B cell (primary cell): ENCODE data around the gene TCERG1L. TPM values are rescaled to one million over a fixed set of nuclear protein-coding genes. Genes with fewer than 3 reads are reported as not detected.

Source experiments
- ATAC-seq: fragments of 200-7000 bp; cut with Tn5 transposase; one replicate; pipeline ENCODE4 v1.10.0; 2021; ENCODE audit warnings: low read depth, mild to moderate bottlenecking, moderate number of reproducible peaks, moderate library complexity
- CTCF ChIA-PET: fragments of 350-600 bp; sonication (Branson Sonifier 250); formaldehyde crosslinking; loops from one replicate; lab custom pipeline; 2021; ENCODE audit warnings: antibody characterized with exemption, inconsistent platforms; lab: Charles Lee
- POLR2A ChIA-PET: fragments of 350-600 bp; sonication (Branson Sonifier 250); formaldehyde crosslinking; loops from one replicate; lab custom pipeline; 2021; ENCODE audit warnings: antibody characterized with exemption; lab: Charles Lee
- DNase-seq: peaks from one replicate; pipeline ENCODE4 v3.0.0; 2013
- H2AFZ ChIP-seq: 2 replicates; pipeline ENCODE4 v1.6.1; 2012; ENCODE audit warnings: mild to moderate bottlenecking, low read depth, low read length; ENCODE audit not compliant: insufficient read depth, poor library complexity, severe bottlenecking
- H3K27ac ChIP-seq, 2 donors: 1 replicate in 1 of 2; 2 replicates in 1 of 2; pipeline ENCODE4 v1.5.1; 2012 to 2013; ENCODE audit warnings: low read length in 2 of 2, mild to moderate bottlenecking in 2 of 2, moderate library complexity in 1 of 2
- H3K27me3 ChIP-seq, 4 experiments: fragments of 200-600 bp in 1 of 4; sonication (generic) in 1 of 4; replicated peaks in 1 of 4; 1 replicate in 2 of 4; 2 replicates in 2 of 4; pipeline versions ENCODE4 v1.6.1 to v1.7.0; 2013 to 2016; ENCODE audit warnings: low read length in 3 of 4, mild to moderate bottlenecking in 2 of 4, mixed read lengths in 1 of 4, moderate library complexity in 1 of 4; ENCODE audit not compliant: insufficient read depth in 4 of 4, control insufficient read depth in 3 of 4; ENCODE audit errors: control extremely low read depth in 1 of 4
- H3K36me3 ChIP-seq, 2 experiments: replicated peaks in 1 of 2; 1 replicate in 1 of 2; 2 replicates in 1 of 2; pipeline versions ENCODE4 v1.6.1 to v1.7.1; 2013; ENCODE audit warnings: low read length in 1 of 2; ENCODE audit not compliant: insufficient read depth in 2 of 2, control insufficient read depth in 1 of 2; ENCODE audit errors: control extremely low read depth in 1 of 2, extremely low read depth in 1 of 2
- H3K4me1 ChIP-seq, 2 donors: fragments of 200-600 bp in 1 of 2; sonication (generic) in 1 of 2; 1 replicate in 1 of 2; 2 replicates in 1 of 2; pipeline versions ENCODE4 v1.5.1 to v1.6.1; 2013 to 2017; ENCODE audit warnings: low read length in 2 of 2; ENCODE audit not compliant: control insufficient read depth in 2 of 2, insufficient read depth in 2 of 2
- H3K4me2 ChIP-seq: replicated peaks from 2 replicates; pipeline ENCODE3; 2012; ENCODE audit warnings: mild to moderate bottlenecking, low read depth, low read length; ENCODE audit not compliant: poor library complexity, severe bottlenecking
- H3K4me3 ChIP-seq, 5 experiments: fragments of 200-600 bp in 1 of 5; sonication (generic) in 1 of 5; 1 replicate in 3 of 5; 2 replicates in 2 of 5; pipeline versions ENCODE4 v1.5.1 to v1.7.0; 2011 to 2016; ENCODE audit warnings: low read length in 4 of 5, mild to moderate bottlenecking in 4 of 5, low read depth in 2 of 5, control low read depth in 1 of 5, moderate library complexity in 1 of 5; ENCODE audit not compliant: insufficient read depth in 1 of 5; ENCODE audit errors: control extremely low read depth in 1 of 5, extremely low read depth in 1 of 5
- H3K79me2 ChIP-seq: fragments of 200-600 bp; sonication (generic); one replicate; pipeline ENCODE4 v1.6.0; 2016; ENCODE audit warnings: low read length; ENCODE audit not compliant: control insufficient read depth, insufficient read depth
- H3K9ac ChIP-seq: fragments of 200-600 bp; sonication (generic); 2 replicates; pipeline ENCODE4 v1.6.1; 2017; ENCODE audit warnings: mild to moderate bottlenecking, low read length, moderate library complexity
- H3K9me3 ChIP-seq, 3 donors: one replicate each; pipeline versions ENCODE4 v1.6.1 to v1.7.1; 2013; ENCODE audit warnings: low read length in 2 of 3; ENCODE audit not compliant: control insufficient read depth in 2 of 3, insufficient read depth in 1 of 3; ENCODE audit errors: control extremely low read depth in 1 of 3
- H4K20me1 ChIP-seq: 2 replicates; pipeline ENCODE4 v1.6.0; 2012; ENCODE audit warnings: mild to moderate bottlenecking, low read length; ENCODE audit not compliant: insufficient read depth, control insufficient read depth, poor library complexity, severe bottlenecking
- H3K27ac Mint-ChIP-seq: one replicate; pipeline ENCODE4 v1.8.0; 2021; ENCODE audit warnings: mixed read lengths
- H3K27me3 Mint-ChIP-seq: one replicate; pipeline ENCODE4 v1.8.0; 2021; ENCODE audit warnings: mixed read lengths
- H3K4me1 Mint-ChIP-seq: one replicate; pipeline ENCODE4 v1.8.0; 2021; ENCODE audit warnings: mixed read lengths
- H3K4me3 Mint-ChIP-seq: one replicate; pipeline ENCODE4 v1.8.0; 2021; ENCODE audit warnings: mixed read lengths
- H3K9me3 Mint-ChIP-seq: one replicate; pipeline ENCODE4 v1.8.0; 2022; ENCODE audit warnings: mixed read lengths; ENCODE audit not compliant: insufficient read depth
- CTCF ChIP-seq: fragments of 200-600 bp; IDR thresholded peaks from one replicate; pipeline ENCODE4 v1.8.0; 2022; ENCODE audit warnings: antibody characterized with exemption, mild to moderate bottlenecking
- EZH2 ChIP-seq: IDR thresholded peaks from 2 replicates; pipeline ENCODE4 v1.6.1; 2012; ENCODE audit warnings: borderline replicate concordance, low read depth, mild to moderate bottlenecking, moderate library complexity, low read length; ENCODE audit not compliant: insufficient read depth, poor library complexity, severe bottlenecking
- WGBS: methylation state at CpG from one replicate; pipeline ENCODE4 v1.1.5; 2013; ENCODE audit warnings: missing lambda C conversion rate; ENCODE audit not compliant: insufficient coverage; 5-methylcytosine and 5-hydroxymethylcytosine counted together
- intact Hi-C: fragments of 100-400 bp; cut with micrococcal nuclease; formaldehyde crosslinking; loops from one replicate; pipeline ENCODE4 v1.10.0; 2022
- polyA plus RNA-seq: library from polyadenylated mRNA; depleted of rRNA; stranded (reverse); fragments of >200 nt; gene quantifications from 2 replicates; pipeline ENCODE4 v1.2.3, GENCODE V29; 2012
- total RNA-seq, 2 donors: library from RNA; stranded (reverse); fragments of 120-200 nt in 1 of 2; gene quantifications; 1 replicate in 1 of 2; 2 replicates in 1 of 2; pipeline versions ENCODE4 v1.2.3 to v1.2.4, GENCODE V29; 2013 to 2022

TCERG1L gene
- total and polyA plus RNA-seq, 2 donors (not counting 1 experiment from before 2014, with no cell fraction given): 0.10 TPM; not detected in 1

- no peak overlapping the region for H3K4me3 Mint-ChIP-seq
- H3K27me3 Mint-ChIP-seq: no peaks in the 10 kb centered on the region
- H3K4me3 ChIP-seq: no peak overlapping the region
- H3K4me1 ChIP-seq: no peaks in the 10 kb centered on the region
- H3K9me3 Mint-ChIP-seq: no peaks in the 10 kb centered on the region
- no peaks in the 10 kb centered on the region for H3K36me3 ChIP-seq
- no peaks in the 10 kb centered on the region for H3K79me2 ChIP-seq
- CTCF ChIA-PET: no interaction called here
- H3K4me2 ChIP-seq: no peak overlapping the region
- no peaks in the 10 kb centered on the region for H4K20me1 ChIP-seq
- no CpG with 5 or more reads among the region's 4 CpGs for WGBS
- peaks cover 0 to 7% (median 0%) of the 10 kb centered on the region in 3 donors for H3K9me3 ChIP-seq
- H3K4me1 Mint-ChIP-seq: no peaks in the 10 kb centered on the region
- no peak overlapping the region for H2AFZ ChIP-seq
- no peak overlapping the region for H3K27ac Mint-ChIP-seq
- H3K9ac ChIP-seq: no peak overlapping the region
- ATAC-seq (no peak), DNase-seq (no peak)
- POLR2A ChIA-PET: no interaction called here
- no peaks in the 10 kb centered on the region for H3K27me3 ChIP-seq
- no peak for TF ChIP-seq EZH2
- no peak for TF ChIP-seq CTCF
- intact Hi-C loops: no loop called here
- no peak overlapping the region for H3K27ac ChIP-seq
These were observed 243.8 kb downstream of the TCERG1L start for GRCh38 chr10:131067690-131068089.

DNA sequence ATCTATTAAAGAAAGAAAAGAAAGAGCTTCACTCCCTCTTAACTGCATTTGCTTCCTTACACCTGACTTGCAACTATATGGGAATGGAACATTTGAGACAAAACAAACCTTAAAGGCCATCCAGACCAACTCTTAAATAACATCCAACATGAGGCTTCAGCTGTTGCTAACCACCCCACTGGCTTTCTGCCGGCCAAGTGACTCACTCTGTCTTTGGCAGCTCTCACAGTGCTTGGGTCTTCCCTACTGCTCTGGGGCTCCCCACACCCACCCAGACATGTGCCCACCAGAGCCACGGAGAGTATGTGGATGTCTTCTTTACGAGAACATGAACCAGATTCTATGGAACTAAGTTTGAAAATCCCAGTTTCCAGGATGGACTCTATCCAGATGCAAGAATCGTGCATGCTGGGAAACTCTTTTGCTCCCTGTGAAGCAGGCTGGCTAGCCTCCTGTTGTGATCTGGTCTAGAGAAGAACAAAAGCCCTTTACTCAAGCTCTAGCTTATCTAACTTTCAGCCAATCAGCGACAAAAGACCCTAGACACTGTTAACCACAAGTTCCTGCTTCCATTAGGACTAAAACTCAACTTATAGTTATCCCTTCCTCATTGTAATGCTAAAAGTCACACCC lies 245.7 kb downstream of the TCERG1L start:
- Histone ChIP-seq H3K36me3 (no peaks in the 10 kb centered on the region), H3K4me1 (no peaks in the 10 kb centered on the region), H3K79me2 (no peaks in the 10 kb centered on the region), H3K9ac (no peak overlapping the region), H3K9me3 (peaks cover 0 to 16% (median 0%) of the 10 kb centered on the region in 3 donors), H3K4me3 (no peak overlapping the region), H3K4me2 (no peak overlapping the region), H2AFZ (no peak overlapping the region), H3K27me3 (no peaks in the 10 kb centered on the region), H3K27ac (no peak overlapping the region), H4K20me1 (no peaks in the 10 kb centered on the region)
- Mint-ChIP-seq H3K27ac (no peak overlapping the region), H3K4me3 (no peak overlapping the region), H3K4me1 (no peaks in the 10 kb centered on the region), H3K9me3 (no peaks in the 10 kb centered on the region), H3K27me3 (no peaks in the 10 kb centered on the region)
- TF ChIP-seq EZH2 (no peak), CTCF (no peak)
- POLR2A ChIA-PET: no interaction called here
- CTCF ChIA-PET: no interaction called here
- intact Hi-C loops: no loop called here
- DNase-seq (no peak), ATAC-seq (no peak)
- 65% methylated on average over 5 of the region's 5 CpGs for WGBS
